GM20431 (cell line): ENCODE data around the gene NEU2.
"Not testable (repeated sequence)": the region's sequence is repeated elsewhere in the genome, so short reads cannot be mapped to it uniquely, and the experiment has no call there.

Experiments used
- in situ Hi-C: fragments of 300-500 bp; cut with MseI, MboI; formaldehyde crosslinking; loops from one replicate; pipeline ENCODE4 v1.15.0; 2020; ENCODE audit warnings: low sequenced_read_pairs; ENCODE audit not compliant: unreplicated experiment

Gene NEU2

DNA sequence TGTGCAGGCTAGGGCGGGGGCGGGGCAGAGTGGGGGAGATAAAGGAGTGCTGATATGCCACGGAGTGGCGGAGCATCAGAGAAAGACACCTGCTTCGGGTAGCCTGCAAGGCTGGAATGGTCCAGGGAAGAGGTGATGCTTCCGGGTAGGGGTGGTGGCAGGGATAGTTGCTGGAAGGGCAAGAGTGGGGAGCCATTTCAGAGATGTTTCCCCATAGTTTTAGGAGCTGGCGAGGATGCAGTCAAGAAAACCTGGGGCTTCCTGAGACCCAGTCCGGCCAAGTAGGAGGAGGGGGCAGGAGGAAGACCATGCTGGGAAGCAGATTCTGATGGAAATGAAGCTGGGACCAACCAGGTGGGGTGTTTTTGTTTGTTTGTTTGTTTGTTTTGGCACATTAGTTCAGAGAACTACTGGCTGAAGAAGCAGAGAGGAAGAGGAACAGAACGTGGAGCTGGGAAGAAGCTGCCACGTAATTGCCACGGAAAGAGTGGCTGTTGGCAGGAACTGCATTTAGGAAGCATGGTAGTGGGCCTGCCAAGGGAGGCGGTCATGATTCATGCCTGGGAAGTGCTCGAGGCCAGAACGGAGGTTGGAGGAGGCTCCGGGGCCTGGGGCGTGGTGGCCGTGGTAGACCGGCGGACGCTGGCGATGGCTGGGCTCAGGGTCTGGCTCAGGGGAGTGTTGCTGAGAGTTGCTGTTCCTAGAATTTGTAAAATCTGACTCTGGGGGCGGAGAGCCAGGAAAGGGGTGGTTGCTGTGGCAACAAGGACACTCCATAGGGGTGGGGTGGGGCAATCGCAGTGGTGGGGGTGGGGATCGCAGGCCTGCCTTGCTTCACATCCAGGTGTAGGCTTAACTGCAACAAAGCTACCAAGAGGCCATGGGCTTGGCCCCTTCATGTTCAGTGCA is 19.0 kb downstream of the NEU2 start:
- in situ Hi-C loops, result no loop called here

DNA sequence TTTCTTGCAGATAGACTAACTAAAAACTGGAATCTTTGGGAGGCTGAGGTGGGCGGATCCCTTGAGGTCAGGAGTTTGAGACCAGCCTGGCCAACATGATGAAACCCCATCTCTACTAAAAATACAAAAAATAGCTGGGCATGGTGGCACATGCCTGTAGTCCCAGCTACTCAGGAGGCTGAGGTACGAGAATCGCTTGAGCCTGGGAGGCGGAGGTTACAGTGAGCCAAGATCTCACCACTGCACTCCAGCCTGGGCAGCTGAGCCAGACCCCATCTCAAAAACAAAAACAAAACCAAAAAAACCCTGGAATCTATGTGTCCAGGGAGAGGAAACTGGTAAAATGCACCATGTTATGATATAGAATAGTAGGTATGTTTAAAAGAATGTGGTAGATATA is 20.0 kb downstream of the NEU2 start:
- in situ Hi-C loops, result not testable (repeated sequence)

DNA sequence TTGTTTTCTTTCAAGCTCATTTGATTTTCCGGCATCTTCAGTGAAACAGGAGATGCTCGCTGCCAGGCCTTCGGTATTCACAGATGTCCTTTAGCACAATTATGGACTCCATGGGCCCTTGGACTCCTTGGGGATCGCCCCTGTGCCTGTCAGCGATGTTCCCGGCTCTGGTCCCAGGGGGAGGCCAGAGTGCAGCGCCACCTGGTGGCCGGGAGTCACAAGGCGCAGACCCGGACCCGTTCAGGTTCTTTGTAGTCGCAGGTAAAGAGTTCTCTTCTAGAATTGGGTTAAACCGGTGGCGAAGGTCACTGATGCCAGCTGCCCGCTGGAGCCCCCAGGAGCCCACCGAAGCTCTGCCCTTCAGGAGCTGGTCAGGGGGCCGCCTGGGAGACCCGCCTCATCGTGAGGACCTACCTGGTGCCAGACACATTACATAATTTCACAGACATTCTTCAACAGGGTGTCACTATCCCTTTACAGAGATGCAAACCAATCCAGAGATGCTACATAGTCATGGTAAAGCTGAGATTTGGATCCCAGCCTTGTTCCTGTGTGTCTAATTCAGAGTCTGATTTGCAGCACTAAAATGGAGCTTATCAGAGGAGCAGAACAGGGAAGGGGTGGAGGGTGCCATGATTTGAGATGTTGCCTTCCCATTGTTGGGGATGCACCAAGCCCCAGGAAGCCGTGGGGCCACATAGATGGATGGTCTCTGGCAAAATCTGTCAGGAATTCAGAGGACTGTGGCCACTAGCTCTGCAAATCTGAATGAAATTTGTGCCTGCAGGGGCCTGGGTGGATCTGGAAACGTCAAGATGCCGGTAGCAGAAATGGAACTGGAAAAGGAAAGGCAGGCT is 21.7 kb downstream of the NEU2 start:
- in situ Hi-C loops, result no loop called here

DNA sequence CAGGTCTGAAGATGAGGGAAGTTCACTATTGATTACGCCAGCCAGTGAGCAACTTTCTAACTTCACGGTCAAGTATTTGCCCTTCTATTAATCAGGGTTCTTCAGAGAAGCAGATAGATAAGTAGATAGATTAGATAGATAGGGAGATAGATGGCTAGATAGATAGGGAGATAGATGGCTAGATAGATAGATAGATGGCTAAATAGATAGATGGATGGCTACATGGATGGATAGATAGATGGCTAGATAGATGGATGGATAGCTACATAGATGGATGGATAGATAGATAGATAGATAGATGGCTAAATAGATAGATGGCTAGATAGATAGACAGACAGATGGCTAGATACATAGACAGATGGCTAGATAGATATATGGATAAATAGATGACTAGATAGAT is 22.9 kb downstream of the NEU2 start:
- in situ Hi-C loops, result no loop called here

DNA sequence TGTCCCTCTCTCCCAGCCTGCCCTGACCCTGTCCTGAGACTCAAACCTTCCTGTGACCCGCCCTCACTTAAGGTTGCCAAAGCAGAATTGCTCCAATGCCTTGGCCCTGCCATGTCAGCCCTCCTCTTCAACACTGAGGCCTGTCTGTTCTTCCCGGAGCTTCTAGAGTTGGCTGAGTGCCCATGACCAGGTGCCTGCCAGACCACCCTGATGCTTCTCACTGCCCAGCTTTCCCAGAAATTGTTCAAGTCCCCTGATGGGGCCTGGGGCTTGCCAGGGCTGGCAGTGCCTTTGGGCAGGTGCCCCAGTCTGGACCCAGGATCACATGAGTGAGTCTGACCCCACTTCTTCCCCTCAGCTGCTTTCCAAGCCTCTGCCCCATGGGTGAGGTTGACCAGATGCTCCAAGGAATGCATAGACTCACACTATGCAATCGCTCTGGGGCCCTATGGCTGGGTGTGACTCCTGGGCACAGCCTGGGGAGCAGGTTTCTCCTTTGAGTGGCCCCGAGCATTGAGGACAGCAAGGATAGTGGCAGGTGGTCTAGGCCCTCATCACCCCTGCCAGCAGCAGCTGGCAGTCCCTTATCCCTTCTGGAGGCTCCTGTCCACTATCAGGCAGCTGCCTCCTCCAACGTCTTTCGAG is 24.6 kb downstream of the NEU2 start:
- in situ Hi-C loops, result no loop called here

DNA sequence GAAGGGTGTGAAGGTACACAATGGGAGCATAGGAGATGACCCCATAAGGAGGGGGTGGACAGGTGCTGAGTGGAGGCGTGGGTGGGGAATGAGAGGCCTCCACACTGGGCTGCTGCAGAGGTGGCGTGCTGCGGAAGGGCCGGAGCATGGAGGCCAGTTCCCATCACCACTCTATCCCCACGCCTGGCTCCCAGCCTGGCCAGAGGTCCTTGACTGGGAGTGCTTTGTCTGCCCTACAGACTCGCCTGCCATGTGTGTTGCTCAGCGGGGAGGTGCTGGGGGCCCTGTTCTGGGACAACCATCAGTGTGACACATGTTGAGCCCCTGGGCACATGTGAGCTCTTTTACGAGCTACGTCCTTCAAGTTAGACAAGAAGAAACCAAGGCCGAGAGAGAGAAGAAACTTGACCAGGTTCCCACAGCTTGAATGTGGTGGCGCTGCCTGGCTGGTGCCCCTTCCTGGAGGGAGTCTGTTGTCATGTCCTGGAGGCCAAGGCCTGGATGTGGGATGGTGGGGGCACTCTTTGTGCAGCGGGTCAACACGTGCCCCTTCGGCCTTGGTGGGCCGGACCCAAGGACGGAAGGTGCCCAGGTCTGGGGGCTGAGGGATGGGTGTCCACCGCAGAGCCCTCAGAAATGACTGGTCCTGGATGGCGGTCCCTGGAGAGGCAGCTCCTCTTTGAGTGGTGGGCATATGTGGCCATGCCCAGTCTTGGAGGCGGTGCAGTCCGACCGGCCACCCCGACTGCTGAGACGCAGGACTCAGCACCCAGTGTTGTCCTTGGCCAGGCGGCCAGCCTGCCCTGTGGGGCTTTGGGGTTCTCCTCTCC is 26.5 kb downstream of the NEU2 start:
- in situ Hi-C loops, result no loop called here

DNA sequence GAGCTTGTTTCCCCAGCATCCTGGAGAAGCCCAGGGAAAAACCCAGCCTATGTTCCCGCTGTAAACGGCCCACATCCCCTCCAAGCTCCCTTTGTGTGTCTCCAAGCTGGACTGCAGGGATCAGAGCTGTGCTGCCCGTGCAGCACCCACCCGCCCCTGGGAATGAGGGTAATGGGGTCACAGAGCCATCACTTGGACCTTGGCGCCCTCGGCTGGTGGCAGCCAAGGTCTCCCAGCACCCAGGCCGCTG is 27.0 kb downstream of the NEU2 start:
- in situ Hi-C loops, result no loop called here

DNA sequence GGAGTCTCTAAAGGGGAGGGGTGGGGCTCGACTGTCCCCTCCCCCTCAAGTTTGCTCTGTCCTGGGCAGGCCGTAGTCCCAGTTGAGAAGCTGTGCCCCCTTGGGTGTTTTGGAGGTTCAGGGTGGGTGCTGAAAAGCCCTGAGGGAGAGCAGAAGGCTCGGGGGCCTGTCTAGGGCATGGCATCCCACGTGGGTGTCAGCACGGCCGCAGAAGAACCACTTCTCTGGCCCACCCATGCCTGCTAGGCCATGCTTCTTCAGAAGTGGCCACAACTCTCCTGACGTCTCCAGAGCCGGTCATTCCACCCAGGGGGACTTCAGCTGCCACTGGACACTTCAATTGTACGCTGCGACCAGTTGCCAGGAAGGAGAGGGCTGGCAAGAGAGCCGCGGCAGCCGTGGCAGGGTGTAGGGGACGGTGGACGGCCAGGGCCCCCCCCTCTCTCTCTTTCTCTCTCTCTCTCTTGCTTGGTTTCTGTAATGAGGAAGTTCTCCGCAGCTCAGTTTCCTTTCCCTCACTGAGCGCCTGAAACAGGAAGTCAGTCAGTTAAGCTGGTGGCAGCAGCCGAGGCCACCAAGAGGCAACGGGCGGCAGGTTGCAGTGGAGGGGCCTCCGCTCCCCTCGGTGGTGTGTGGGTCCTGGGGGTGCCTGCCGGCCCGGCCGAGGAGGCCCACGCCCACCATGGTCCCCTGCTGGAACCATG is 27.5 kb downstream of the NEU2 start, which contains the start of gene INPP5D:
TSS of gene INPP5D (plus strand) at position 546 of the 704 bp plus-strand sequence. CDS start at position 683, 137 bp downstream.
- in situ Hi-C loops, result no loop called here

DNA sequence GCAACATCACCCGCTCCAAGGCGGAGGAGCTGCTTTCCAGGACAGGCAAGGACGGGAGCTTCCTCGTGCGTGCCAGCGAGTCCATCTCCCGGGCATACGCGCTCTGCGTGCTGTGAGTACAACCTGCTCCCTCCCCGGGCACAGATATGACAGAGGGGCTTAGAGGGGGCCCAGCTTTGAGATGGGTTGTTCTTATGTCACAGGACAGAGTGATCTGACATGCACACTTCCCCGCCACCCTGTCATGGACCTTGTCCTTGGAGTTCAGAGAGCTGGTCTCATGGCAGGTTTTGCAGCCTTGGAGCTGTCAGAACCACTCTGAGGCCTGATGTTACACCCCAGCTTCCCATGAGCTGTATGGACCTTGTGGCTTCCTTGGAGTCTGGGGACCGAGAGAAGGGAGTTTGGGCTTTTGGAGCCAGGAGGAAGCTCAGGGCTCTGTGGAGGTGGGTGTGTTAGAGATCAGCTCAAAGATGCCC is 28.1 kb downstream of the NEU2 start:
- in situ Hi-C loops, result no loop called here

DNA sequence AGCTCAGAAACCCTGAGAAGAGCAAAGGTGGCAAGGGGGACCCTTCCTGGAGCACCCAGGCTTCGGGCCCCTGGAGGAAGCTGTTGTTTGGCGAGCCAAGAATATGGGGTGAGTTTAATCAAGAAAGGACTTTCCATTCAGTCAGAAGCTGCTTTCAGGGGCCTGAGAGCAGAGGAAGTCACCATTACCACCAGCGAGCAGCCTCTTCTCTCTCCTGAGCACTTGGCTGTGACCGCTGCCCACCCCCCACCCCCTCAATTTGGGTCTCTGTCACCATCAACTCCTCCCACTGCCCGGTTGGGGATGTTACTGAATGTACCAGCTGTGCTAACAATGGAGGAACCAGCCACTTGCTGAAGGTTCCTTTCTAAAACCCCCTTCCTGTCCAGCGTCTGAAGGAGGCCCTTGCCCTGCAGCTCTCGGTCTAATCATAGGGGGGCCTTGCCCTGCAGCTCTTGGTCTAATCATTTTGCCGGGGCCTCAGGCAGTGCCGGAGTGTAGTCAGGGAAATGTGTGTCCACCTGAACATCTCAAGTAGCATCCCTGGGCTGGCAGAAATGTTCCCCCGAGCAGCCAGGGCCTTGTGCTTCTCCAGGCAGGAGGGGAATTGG is 28.6 kb downstream of the NEU2 start:
- in situ Hi-C loops, result no loop called here

DNA sequence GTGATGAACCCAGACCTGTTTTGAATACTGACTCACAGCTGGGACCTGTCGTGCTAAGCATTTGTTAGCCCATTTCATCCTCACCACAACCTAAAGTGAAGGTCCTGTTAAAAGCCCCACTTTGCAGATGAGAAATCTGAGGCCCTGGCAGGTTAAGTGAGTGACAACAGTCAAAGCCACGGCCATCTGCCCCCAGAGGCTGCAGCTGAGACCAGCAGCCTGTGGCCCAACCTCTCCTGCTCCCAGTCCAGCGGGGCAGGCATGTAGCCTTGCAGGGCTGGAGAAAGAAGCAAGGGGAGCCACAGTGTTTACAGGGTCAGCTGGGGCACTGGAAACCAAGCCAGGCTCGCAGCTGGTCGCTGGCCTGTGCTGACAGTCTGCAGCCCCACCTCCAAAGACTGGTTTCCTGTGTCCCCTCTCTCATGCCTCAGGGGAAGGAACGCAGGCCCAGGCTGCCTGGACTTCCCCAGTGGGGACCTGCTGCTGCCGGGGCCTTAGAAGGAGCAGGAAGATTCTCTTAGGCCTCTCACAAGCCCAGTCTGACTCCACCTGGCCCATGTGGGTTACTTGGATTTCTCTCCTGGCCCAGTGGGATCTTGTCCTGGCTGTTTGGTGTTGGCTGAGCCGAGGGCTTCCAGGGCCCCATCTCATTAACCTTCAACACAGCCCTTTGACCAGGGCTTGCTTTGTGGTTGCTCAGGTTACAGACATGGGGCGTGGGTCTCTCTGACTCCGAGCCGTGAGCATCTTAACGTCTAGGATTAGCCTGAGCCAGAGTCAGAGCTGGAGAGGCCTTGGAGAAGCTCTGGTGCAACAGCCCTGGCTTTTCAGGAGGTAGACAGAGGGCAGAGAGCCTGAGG is 29.3 kb downstream of the NEU2 start:
- in situ Hi-C loops, result no loop called here

DNA sequence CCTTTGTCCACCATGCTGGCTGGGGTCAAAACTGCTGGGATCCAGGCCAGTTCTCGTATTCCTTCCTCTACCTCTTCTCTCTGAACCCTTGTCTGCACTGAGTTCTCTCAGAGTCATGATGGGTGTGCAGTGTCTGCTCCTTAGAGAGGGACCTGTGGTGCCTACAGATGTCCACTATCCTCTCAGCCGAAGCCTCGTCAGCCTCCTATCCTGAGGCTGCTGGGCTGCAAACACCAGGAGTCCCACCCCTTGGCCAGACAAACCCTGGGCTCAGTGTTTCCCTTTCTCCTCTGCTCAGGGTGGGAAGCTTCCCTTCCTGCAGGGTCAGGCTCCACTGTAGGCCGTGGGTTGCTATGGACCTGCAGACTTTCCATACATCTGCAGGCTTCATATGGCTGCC is 30.0 kb downstream of the NEU2 start:
- in situ Hi-C loops, result no loop called here

DNA sequence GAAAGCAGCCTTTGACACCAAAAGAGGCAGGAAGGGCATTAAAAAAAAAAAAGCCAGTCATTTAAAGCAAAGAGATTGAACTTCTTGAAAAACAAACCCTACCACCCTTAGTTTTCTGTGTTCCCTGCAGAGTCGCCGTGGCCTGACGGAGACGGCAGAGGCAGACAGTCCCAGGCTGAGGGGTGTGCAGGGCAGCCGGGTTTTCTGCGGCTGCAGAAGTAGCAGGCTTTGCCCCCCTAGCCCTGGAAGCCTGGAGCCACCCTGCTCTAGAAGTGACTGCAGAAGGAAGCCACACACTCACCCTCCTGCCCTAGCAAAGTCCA is 30.4 kb downstream of the NEU2 start:
- in situ Hi-C loops, result no loop called here

DNA sequence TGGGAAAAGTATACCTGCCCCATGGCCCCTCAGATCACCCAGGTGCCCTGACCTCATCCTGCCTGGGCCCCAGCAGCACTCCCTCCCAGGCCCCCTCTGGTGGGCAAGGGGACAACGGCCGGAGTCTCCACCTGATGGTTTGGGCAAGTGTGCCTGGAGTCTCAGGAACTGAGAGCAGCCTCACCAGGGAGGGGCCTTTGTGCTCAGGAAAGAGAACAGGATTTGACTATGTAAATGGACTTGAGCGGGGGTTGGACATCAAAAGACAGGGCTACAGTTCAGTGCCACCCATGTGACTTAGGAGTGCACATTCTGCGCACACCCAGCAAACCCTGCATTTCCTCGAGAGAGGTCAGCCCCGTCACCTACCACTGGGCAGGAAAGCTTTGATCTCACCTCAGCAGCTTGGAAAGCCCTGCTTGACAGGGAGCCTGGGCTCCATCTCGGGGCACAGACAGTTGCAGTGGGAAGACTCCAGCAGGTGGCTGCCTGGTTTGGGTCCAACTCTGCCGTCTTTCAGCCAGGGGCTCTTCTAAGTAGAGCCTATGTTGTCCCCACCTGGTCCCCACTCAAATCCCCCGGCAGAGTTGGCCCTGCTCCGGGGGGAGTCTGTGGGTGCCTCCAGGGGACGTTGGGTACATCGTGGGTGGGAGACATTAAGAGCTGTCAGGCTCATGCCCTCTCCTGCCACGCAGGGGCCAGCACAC is 30.9 kb downstream of the NEU2 start:
- in situ Hi-C loops, result no loop called here

DNA sequence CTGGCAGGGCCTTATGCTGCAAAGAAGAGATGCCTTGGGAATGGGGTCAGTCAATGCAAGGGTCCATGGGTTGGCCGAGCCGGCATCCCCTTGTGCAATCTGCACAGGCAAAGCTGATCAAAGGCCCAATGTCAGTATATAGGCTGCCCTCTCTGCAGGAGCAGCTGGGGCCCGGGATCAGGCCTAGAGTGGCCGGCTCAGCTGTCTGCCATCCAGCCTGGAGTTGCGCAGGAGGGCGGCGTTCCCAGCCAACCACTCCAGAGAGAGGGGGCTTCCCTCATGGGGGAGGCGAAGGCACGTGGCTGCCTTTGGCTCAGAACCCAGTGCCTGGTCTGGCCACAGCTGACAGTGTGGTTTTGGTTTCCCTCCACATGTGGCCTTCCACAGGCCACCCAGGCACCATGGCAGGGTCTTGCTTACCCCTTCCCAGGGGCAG is 31.5 kb downstream of the NEU2 start:
- in situ Hi-C loops, result no loop called here

DNA sequence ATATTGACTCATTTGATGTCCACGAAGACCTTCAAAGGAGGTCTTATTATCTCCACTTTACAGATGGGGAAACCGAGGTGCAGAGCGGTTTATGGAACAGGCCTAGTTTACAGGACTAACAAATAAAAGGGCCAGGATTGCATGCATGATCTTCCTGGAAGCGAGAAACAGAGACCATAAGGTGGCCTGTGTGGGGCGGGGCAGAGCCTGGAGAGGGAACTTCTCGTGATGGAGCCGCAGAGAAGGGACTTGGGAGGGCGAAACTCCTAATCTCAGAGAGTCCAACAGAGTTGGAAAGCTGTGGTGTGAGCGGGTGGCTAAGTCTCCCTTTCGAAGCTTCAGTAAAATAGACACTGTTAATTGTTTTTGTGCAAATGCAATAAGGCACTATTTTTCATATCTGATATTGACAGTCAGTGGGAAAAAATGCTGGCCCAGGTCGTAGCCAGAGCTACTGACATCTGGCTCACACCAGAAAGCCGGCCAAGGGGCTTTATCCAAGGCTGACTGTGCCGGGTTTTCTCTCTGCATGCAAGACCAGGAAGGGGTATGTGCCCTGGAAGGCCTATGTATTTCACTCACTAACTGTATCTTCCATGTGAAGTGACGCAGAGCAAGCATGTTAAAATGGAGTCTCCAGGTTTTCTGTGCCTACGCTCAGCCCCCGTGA is 32.2 kb downstream of the NEU2 start:
- in situ Hi-C loops, result no loop called here

DNA sequence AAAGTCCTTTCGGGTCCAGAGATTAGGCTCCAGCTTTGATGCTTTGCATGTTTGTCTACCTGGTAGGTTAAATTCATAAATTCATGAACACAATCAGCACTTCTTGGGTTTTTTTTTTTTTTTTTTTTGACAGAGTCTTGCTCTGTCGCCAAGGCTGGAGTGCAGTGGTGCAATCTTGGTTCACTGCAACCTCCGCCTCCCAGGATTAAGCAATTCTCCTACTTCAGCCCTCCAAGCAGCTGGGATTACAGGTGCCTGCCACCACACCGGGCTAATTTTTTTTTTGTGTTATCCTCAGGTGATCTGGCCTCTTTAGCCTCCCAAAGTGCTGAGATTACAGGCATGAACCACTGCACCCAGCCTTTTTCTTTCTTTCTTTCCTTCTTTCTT is 32.7 kb downstream of the NEU2 start:
- in situ Hi-C loops, result not testable (repeated sequence)
